ENCODE measurements around the gene ALKBH8. TPM values are rescaled to one million over a fixed set of nuclear protein-coding genes. Genes with fewer than 3 reads are reported as not detected.
"Not testable (repeated sequence)": the region's sequence is repeated elsewhere in the genome, so short reads cannot be mapped to it uniquely, and the experiment has no call there.

The ALKBH8 gene
- total RNA-seq, 4 donors from 2014 or later, result 5.6 to 14.5 (median 9.2) TPM

DNA sequence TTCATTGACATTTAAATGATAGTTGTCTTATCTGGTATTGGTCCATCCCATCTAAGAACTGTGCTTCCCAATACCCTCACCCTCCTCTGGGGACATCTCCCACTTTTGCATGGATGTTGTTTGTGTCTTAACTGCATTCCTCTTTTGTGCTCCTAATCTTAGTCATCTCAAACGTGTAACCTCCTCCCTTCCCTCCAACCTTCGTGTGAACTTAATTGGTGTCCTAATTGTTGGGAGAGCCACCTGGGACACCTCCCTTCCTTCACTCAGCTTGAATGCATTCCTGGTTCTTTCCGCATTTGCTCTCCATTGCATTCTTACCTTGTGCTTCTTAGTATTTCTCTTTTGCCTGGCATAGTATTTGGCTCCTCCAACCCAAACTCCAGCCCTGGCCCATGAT lies 15.6 kb upstream of the ALKBH8 start:
- TF ChIP-seq, protein P1, sequence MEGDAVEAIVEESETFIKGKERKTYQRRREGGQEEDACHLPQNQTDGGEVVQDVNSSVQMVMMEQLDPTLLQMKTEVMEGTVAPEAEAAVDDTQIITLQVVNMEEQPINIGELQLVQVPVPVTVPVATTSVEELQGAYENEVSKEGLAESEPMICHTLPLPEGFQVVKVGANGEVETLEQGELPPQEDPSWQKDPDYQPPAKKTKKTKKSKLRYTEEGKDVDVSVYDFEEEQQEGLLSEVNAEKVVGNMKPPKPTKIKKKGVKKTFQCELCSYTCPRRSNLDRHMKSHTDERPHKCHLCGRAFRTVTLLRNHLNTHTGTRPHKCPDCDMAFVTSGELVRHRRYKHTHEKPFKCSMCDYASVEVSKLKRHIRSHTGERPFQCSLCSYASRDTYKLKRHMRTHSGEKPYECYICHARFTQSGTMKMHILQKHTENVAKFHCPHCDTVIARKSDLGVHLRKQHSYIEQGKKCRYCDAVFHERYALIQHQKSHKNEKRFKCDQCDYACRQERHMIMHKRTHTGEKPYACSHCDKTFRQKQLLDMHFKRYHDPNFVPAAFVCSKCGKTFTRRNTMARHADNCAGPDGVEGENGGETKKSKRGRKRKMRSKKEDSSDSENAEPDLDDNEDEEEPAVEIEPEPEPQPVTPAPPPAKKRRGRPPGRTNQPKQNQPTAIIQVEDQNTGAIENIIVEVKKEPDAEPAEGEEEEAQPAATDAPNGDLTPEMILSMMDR (IDR thresholded peaks at IDR 0.05), result no peak
- no peak for TF ChIP-seq POLR2A (IDR thresholded peaks at IDR 0.05)

GRCh38 chr11:107579169-107579568 lies 13.6 kb upstream of the ALKBH8 start:
- DNase-seq (ENCODE audit: low spot score in 2 of 2); intact Hi-C loops (cut with DNase I; ENCODE audit: low total_unique reads); H3K4me3 ChIP-seq (ENCODE audit: low read depth, poor library complexity, severe bottlenecking): not testable (repeated sequence)
- 93 to 99% methylated on average over 2 of the region's 2 CpGs for WGBS, 2 donors

More for the DNA sequence above, 15.6 kb upstream of the ALKBH8 start:
- intact Hi-C loops (cut with DNase I; ENCODE audit: low total_unique reads), result no loop called here
- DNase-seq (ENCODE audit: low spot score in 2 of 2), result no peak
- 34 to 44% methylated on average over 3 of the region's 3 CpGs for WGBS, 2 donors
- H3K4me3 ChIP-seq (ENCODE audit: low read depth, poor library complexity, severe bottlenecking), result no peak overlapping the region

GRCh38 chr11:107577346-107577711 lies 11.8 kb upstream of the ALKBH8 start:
- no peak for DNase-seq (ENCODE audit: low spot score in 2 of 2)
- intact Hi-C loops (cut with DNase I; ENCODE audit: low total_unique reads), result no loop called here
- H3K4me3 ChIP-seq (ENCODE audit: low read depth, poor library complexity, severe bottlenecking), result no peak overlapping the region
- no peak for TF ChIP-seq POLR2A (IDR thresholded peaks at IDR 0.05)
- TF ChIP-seq, protein P1 (IDR thresholded peaks at IDR 0.05), result no peak
- WGBS, 2 donors, result 56 to 64% methylated on average over 6 of the region's 6 CpGs

GRCh38 chr11:107576497-107577345 lies 11.2 kb upstream of the ALKBH8 start:
- intact Hi-C loops (cut with DNase I; ENCODE audit: low total_unique reads); H3K4me3 ChIP-seq (ENCODE audit: low read depth, poor library complexity, severe bottlenecking): not testable (repeated sequence)
- peak in 1 of 2 donors; percentile 27 for DNase-seq (ENCODE audit: low spot score in 2 of 2)
- 25 to 32% methylated on average over 2 of the region's 2 CpGs for WGBS, 2 donors

DNA sequence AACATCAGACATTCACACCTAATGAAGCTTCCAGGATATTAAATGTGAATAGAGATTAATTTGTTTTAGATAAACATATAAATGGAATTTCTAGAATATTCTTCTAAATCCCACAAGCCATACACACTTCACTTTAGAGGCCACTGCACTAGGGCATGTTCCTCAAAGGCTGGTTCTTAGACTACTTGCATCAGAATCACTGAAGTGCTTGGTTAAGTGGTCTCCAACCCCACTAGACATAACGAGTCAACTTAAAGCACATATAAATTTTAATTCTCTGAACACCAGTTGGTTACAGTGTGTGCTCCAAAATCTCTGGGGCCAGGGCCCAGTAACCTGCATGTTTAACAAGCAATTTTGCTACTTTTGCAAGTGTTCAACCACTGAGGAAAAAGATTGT lies 7.9 kb upstream of the ALKBH8 start:
- WGBS, 2 donors, result 68 to 75% methylated on average over 1 of the region's 1 CpG

DNA sequence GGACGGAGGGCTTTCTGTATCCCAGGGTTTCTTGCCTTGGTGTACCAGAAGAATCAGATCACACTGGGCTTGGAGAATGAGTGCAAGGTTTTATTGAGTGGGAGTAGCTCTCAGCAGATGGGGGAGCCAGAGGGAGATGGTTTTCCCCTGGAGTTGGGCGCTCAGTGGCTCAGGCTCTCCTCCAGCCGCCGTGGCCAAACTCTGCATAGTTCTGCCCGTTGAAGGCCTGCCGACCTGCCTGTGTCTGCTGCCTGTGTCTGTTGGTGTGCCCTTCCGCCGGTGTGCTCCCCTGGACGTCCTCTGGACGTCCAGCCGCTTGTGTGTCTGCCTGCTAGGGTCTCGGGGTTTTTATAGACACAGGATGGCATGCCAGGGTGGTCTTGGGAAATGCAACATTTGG lies 4.5 kb upstream of the ALKBH8 start:
- intact Hi-C loops (cut with DNase I; ENCODE audit: low total_unique reads), result no loop called here
- 89 to 90% methylated on average over 7 to 12 of the region's 12 CpGs for WGBS, 2 donors
- no peak for DNase-seq (ENCODE audit: low spot score in 2 of 2)
- no peak overlapping the region for H3K4me3 ChIP-seq (ENCODE audit: low read depth, poor library complexity, severe bottlenecking)
- TF ChIP-seq, protein P1 (IDR thresholded peaks at IDR 0.05), result no peak
- no peak for TF ChIP-seq POLR2A (IDR thresholded peaks at IDR 0.05)

More for the DNA sequence above, 7.9 kb upstream of the ALKBH8 start:
- no peak overlapping the region for H3K4me3 ChIP-seq (ENCODE audit: low read depth, poor library complexity, severe bottlenecking)
- DNase-seq (ENCODE audit: low spot score in 2 of 2), result no peak
- intact Hi-C loops (cut with DNase I; ENCODE audit: low total_unique reads), result no loop called here
- TF ChIP-seq POLR2A (IDR thresholded peaks at IDR 0.05), result no peak
- TF ChIP-seq, protein P1 (IDR thresholded peaks at IDR 0.05), result no peak
